Activated T-cell treated with anti-CD3 and anti-CD28 coated beads for 4 hours (primary cell): Measurements from ENCODE around the gene CALM3.
"Not testable (repeated sequence)": the region's sequence is repeated elsewhere in the genome, so short reads cannot be mapped to it uniquely, and the experiment has no call there.

Experiments
- DNase-seq: peaks from one replicate; pipeline ENCODE4 v3.0.0-alpha.2; 2020

Gene CALM3

DNA sequence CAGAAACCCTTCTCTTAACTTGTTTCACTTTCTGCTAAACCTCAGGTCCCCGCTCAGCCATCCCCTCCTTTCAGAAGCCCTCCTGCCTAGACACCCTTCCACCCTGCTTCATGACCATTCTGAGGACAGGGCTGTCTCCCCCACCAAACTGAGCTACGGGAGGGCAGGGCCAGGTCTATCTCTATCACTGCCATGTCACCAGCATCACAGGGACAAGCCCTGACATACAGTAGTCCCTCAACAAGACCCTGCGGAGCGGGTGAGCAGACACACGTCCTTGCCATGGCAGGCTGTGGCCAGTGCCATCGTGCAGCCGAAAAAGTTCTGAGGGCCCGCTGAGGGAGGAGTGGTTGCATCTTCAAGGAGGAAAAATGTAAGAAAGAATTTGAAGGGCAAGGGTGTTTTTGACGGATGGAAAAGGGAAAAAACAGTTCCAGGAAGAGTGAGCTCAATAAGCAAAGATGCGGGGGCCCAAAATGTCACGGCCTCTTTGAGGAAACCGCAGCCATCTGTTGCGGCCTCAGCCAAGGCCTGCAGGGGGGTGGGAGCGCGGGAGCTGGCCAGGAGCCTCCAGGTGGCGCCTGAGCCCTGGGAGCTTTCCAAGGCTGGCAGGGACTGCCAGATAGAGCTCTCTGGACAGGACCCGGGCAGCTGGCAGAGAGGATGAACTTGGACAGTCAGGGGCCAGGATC, 15.6 kb downstream of the CALM3 start:
- no peak for DNase-seq

DNA sequence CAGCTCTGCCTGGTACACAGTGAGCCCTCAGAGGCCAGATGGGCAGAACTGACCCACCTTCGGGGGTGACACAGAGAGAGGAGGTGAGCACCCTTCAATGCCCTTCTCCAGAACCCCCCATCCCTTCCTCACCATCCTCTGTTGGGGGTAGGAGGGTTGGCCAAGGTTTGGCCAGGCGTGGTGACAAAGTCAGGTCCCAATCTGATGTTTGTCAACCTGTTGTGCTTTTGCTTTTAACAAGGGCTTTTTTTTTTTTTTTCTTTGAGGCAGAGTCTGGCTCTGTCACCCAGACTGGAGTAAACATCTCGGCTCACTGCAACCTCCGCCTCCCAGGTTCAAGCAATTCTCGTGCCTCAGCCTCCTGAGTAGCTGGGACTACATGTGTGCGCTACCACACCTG, 16.5 kb downstream of the CALM3 start:
- DNase-seq = no peak

DNA sequence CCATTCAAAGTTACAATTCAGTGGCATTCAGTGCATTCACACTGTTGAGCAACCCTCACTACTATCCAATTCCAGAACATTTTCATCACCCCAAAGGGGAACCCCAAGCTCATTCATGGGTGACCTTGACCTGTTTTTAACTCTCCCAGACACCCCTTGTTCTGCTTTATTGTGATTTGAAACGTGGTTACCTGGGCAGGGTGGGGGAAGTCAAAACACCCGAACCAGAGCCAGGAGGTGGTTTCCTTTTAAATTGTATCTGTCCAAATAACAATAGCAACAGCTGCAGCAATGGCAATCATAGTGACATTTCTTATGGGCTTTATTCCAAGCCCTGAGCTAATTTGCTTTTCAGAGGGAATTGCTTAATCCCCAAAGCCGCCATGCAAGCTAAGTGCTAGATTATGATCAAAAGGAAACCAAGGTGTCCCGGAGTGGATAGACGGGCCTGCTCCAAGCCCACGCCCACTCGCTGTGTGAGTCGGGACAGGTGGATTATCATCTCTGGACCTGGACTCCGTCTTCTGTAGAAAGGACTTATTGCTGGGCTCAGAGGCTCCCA, 17.6 kb downstream of the CALM3 start:
- DNase-seq = no peak

DNA sequence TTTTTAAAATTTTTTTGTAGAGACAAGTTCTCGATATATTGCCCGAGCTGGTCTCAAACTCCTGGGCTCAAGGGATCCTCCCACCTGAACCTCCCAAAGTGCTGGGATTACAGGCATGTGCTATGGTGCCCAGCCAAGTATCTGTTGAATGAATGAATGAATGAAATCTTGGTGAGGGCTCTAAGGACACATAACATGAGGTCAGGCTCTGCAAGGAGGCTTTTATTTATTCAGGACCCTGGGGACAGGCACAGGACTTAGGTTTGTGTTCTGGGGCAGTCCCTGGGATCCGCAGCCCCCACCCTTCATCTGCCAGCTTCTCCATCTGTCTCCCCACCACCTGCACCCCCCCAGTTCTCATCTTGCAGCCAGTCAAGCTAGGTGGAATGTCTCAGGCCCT, 19.1 kb downstream of the CALM3 start:
- no peak for DNase-seq

DNA sequence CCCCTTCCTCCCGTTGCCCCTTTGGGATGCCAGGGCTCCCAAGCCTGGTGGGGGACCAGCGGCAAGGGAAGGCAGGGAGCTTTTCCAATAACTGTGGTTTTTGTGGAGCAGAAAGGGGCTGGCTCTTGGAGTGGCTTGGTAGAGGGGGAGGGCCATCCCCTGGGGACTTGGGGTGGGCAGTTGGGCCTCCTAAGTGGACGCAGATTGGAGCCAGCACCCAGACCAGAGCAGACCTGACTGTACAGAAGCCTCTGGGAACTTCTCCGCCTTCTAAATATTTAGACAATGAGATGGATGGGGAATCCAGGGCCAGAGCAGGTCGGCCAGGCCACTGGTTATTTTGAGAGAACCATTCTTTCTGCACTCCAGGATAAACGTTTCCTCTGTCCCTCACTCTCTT, 19.6 kb downstream of the CALM3 start:
- DNase-seq = no peak

DNA sequence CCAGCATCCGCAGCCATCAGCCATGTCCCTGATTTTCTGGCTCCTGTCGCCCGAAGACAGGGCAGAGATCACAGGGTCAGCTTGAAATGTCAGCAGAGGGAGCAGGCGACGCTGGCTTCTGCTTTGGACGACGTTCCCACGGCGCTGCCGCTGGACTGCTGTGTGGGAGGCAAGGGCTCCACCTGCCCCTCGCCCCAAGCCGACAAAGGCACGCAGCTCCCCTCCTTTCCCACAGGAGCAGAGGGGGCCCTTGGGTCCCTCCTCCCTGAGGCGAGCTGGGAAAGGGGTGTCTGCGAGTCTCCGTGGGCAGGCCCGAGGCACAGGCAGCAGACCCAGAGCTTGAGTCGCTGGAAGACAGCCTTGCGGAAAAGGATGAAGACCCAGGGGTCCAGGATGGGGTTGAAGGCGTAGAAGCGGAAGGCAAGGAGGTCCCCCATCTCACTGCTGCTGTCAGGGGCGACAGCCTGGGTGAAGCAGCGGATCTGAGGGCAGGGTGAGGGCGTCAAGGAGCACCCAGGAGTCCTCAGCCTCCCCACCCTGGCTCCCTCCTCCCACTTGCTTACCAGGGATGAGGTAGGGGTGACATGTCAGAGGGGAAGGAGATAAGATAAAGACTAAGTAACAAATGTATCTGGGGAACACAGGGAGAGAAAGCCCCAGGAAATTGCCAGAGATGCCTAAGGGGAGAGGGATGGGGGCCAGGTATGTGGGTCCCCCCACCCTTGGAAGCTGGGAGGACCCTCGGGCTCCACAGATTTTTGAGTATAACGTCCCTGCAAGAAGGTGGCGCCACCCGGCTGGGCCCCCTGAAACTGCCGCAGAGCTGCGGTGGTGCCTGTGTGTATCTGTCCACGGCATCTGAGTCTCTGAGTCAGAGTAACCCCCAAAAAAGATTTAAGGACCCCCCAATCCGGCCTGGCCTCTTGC, 20.3 kb downstream of the CALM3 start:
- no peak for DNase-seq

DNA sequence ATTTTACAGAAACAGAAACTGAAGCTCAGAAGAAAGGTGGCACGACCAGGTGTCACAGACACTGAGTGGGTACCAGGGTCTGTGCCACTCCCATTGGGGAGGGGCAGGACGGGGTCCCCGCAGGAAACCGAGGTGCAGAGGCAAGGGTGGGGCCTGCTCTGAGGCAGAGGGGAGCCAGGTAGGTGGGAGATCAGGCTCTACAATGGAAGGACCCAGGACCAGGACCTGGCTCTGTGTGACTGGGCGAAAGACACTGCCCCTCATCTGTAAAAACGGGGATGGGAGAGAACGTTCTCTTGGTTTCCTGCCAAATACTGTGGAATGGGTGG, 21.0 kb downstream of the CALM3 start:
- DNase-seq = no peak

DNA sequence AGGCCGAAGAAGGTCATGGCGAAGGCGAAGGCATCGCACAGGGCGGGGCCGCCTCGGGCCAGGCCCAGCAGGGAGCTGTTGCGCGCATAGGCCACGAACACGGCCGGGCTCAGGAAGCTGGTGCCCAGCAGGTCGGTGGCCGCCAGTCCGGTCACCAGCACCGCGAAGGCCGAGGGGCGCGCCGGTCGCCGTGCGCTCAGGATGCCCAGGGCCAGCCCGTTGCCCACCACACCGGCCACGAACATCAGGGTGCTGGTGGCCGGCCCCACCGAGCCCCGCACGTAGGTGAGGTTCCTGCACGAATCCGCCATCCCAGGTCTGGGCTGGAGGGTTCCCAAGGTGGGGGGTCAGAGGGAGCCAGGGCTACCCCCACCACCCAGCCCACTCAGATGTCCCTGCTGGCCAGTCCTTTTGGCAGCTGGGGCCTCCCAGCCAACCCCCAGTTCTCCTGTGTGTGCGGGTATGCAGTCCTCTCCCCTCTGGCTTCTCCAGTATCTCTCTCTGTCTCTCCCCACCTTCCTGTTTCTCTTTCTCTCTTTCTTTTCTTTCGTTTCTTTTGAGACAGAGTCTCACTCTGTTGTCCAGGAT, 22.9 kb downstream of the CALM3 start:
- DNase-seq = no peak

DNA sequence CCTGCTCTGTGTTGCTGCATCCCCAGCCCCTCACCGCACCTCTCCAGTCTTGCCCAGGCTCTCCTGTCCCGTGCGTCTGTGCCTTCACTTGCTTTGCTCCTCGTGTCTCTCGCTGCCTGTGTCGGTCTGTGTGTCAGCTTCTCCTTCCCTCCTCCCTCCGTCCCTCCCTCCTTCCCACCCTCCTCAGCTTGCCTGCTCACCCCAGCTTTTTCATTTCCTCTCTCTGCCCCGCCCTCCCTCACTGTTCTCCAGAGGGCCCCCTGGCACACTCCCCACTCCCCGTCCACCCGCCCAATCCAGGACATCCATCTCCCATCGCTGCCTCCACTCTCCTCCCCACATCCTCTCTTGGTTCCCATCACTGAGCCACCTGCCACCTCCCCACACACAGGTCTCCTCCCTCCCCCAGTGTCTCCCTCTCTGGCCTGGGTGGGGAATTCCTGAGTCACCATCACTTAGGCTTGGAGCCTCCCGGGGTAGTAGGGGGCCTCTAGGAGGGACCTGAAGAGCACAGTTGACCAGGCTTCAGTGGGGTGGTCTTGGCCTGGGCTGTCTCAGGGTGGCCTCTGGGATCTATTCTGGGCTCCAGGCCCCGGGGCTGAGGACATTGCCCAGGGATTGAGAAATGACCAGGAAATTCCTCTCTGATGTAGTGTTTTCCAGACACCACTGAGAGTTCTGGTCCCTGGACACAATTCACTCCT, 24.0 kb downstream of the CALM3 start, which contains the start of gene PTGIR:
Gene PTGIR, minus strand, starts transcription at position 132 of the 704 bp plus-strand sequence. CDS start 864 bp downstream, outside the sequence.
- DNase-seq = no peak

DNA sequence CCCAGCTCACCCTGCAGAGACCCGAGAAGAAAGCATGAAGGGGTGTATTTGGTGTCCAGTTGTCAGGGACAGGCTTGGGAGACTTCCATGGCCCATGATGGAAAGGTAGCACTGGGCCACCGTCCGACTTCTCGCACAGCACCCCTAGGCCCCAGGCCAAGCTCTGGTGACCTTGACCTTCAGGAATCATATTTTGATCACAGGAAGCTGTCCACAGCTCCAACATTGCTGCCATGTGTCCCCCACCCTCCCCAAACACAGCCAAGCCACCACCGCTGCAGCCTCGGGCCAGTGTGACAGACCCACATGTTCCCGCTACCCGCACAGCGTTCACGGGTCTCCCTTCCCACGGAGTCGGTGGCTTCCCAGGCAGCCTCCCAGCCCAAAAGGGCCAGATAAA, 24.6 kb downstream of the CALM3 start:
- no peak for DNase-seq

DNA sequence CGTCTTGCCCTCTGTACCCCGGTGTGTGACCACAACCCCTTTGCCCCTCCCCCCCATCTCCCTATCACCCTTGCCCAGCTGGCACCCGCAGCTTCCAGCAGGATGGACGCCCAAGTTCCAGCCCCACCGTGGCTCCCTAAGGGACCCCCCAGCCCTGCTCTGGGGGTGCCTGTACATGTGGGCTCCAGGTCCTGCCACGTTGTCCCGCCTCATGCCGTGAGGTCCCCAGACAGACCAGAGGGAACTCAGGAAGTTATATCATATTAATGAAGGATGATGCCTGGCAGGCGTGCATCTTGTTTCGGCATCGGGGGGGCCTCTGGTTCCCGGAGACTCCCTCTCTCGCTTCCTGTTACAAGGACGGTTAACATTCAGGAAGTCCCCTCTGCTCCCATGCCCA, 25.3 kb downstream of the CALM3 start:
- no peak for DNase-seq

DNA sequence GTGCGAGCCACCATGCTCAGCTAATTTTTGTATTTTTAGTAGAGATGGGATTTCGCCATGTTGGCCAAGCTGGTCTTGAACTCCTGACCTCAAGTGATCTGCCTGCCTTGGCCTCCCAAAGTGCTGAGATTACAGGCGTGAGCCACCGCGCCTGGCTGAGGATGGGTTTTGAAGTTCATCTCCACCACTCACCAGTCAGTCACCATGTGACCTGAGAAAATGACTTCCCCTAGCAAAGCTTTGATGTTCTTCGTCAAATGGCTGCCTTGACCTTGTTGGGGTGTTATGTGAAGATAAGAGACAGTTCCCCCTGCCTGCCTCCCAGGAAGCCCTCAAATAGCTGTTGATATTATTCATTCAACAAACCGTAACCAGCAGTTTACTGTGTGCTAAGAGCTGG, 27.8 kb downstream of the CALM3 start:
- not testable (repeated sequence) for DNase-seq

DNA sequence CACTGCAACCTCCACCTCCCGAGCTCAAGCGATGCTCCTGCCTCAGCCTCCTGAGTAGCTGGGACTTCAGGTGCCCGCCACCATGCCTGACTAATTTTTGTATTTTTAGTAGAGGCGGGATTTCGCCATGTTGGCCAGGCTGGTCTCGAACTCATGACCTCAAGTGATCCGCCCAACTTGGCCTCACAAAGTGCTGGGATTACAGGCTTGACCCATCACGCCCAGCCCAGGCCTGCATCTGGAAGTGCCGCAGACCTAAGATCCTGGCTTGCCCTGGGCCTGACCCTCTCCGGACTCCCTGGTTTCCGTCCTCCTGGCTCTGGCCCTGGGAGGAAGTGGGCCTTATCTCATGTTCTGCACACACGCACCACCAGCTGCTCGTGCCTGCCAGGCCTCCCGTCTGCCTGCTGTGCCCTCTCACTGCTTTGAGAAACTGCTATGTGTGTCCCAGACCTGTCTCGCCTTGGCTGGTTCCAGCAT, 28.5 kb downstream of the CALM3 start:
- no peak for DNase-seq

DNA sequence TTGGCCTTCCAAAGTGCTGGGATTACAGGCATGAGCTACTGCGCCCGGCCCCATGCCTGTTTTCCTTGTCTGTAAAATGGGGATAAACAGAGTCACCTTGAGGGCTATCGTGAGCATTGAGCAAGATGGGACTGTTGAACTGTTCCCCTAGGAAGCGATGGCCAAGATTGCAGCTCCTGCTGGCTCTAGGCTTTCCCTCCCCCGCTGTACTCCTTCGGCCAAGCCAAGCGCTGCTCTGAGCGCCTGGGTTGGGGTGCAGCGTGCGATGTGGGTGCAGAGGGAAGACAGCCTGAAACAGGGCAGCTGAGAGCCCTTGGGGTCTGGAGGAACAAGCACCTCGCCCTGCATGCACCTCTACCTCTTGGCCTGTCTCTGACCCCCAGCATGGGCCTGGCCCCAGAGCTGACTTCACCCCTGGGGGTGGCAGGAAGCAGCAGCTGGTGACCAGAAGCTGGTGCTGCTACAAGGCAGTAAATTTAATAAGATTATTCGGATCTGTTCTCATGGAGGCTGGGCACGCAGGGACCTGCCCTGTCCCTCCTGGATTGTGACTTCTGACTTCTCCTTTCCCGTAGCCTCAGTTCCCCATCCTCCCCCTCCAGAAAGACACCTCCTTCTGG, 29.6 kb downstream of the CALM3 start:
- no peak for DNase-seq

DNA sequence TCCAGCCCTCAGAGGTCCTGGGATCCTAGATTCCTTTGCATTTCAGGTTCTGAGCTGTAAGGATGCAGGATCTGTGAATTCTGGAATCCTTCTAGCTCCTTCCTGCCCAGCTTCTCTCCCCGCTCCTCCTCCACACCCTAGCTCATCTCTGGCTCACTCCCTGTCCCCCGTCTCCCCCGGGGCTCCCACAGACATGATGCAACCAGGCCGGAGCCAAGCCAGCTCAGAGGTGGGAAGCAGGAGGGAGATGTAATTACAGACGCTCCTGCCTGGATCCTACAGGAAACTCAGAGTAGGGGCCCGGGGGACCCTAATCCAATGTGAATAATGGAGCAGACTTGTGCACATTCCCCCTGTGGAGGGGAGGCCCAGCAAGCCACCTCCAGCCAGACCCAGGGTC, 30.4 kb downstream of the CALM3 start:
- no peak for DNase-seq

DNA sequence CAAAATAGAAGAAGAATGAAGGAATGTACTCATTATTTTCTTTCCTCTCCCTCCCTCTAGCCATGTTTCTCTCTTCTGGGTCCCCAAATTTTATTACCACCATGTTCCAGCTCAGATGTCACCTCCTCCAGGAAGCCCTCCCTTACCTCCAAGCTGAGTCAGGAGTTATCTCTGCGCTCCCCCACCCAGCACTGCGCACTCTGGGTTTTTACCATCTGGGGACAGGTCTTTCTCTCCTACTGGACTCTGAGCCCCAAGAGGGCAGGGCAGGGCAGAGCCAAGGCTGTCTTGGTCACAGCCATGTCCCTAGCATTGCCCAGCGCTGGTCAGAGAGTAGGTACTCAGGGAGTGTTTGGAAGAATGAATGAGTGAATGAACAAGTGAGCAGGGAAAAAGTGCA, 32.0 kb downstream of the CALM3 start:
- DNase-seq = no peak

DNA sequence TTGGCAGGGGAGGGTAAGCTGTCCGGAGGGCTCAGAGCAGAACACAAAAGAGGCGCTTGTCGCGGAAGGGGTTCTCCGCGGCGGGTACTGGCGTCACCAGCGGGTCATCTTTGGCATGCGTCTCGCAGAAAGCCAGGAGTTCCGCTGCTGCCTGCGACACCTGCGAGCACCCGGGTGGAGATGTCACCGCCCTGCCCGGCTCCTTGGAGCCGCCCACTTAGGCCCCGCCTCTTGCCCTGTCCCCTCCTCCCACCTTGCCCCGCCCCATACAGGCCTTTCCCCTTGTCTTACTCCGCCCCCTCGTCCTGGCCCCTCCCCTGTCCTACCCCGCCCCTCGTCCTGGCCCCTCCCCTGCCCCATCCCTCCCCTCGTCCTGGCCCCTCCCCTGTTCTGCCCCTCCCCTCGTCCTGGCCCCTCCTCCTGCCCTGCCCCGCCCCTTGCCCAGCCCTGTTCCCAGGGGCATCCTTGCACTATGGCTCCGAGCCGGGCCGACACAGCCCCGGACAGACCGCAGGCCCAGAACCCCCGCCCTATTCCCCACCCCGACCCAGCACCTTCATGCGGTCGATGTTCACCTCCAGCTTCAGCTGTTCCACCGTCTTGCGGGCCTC, 33.0 kb downstream of the CALM3 start:
- DNase-seq = peak; percentile 95

DNA sequence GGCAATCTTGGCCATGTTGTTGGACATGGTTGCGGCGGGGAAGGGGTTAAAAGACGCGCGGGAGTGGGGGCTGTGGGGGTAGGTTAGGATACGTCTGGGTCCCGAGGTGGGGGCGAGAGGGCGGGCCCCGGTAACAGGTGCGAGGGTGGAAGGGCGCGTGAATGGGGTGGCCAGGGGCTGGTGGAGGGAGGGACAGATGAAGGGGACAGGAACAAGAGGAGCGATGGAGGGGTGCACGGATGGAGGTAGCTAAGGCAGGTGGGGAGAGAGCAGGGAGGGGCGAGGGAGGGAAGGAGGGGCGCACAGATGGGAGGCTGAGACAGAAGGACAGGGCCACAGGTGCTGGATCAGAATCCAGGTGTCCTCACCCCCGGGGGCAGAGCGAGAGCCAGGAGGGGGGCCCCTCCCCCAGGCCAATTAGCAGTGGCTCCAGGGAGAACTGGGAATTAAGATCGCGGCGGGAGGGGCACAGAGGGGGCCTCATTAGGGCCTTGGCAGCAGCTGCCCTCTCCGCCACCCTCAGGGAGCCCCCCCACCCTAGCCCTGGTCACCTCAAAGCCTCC, 33.6 kb downstream of the CALM3 start:
- no peak for DNase-seq

DNA sequence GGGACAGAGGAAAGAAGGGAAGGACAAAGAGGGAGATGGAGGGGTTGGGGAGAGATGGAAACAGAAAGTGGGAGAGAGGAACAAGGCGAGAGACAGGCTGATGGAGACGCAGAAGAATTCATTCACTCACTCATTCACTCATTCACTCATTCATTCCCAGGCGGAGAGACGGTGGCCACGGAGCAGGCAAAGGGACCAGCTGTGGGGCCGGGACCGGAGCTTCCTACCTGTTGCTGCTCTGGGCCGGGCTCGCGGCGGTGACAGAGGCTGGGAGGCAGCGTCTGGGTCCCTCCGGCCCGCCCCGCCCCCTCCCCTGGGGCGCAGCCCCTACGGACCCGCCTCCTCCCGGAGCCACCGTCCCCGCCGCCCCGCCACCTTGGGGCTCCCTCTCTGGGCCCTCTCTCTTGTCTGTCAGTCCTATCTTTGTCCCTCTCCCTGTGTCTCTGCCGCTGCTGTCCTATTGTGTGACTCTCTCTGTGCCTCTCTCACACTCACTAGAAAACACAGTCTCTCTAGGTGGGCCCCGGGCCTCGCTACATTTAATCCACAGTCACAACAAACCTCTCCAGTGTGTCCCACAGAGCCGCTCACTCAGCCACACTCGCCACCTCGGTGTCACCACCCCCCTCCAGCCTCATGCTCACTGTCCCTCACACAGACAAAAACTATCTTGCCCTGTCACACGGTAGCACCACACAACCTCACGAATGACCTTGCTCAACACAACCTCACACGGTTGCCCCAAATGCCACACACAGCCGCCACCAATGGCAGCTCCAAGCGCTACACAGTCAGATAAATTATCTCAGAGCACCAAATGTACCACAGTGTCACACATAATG, 35.0 kb downstream of the CALM3 start, which contains the start of gene GNG8:
Gene GNG8, minus strand, starts transcription at position 283 of the 842 bp plus-strand sequence. CDS start 1,520 bp downstream, outside the sequence.
- no peak for DNase-seq

DNA sequence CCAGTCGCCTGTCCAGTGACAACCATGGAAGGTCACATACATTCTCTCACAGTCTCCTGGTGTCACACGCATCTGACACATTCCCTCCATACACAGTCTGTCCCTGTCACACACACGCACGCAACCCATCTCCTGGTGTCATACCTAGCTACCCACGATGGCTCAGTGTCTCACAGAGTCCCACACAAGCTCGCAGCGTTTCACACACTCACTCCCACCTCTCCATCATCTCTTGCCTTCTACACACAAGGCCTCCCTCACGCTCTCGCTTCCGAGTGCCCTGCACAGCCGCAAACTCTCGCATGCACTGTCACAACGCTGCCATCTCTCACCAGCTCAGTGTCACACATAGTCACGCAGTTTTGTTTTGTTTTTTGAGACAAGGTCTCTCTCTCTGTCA, 36.1 kb downstream of the CALM3 start:
- no peak for DNase-seq
